AG10803 (cell line): ENCODE results near the gene ZC3HAV1.
"Not testable (repeated sequence)": the region's sequence is repeated elsewhere in the genome, so short reads cannot be mapped to it uniquely, and the experiment has no call there.

ENCODE experiments used
- DNase-seq: peaks from one replicate; pipeline ENCODE4 v3.0.0; 2010; ENCODE audit warnings: low read depth
- H3K4me3 ChIP-seq: 2 replicates; pipeline ENCODE4 v1.5.1; 2011; ENCODE audit warnings: mild to moderate bottlenecking, low read length, control low read depth
- TF ChIP-seq, protein P1 (sequence below): conservative IDR thresholded peaks from 2 replicates; pipeline ENCODE4 v1.5.1; 2011; ENCODE audit warnings: mild to moderate bottlenecking, low read length, control low read depth, inconsistent platforms

ZC3HAV1 gene

GRCh38 chr7:139065323-139065722, 44.2 kb downstream of the ZC3HAV1 start:
- TF ChIP-seq, protein P1, sequence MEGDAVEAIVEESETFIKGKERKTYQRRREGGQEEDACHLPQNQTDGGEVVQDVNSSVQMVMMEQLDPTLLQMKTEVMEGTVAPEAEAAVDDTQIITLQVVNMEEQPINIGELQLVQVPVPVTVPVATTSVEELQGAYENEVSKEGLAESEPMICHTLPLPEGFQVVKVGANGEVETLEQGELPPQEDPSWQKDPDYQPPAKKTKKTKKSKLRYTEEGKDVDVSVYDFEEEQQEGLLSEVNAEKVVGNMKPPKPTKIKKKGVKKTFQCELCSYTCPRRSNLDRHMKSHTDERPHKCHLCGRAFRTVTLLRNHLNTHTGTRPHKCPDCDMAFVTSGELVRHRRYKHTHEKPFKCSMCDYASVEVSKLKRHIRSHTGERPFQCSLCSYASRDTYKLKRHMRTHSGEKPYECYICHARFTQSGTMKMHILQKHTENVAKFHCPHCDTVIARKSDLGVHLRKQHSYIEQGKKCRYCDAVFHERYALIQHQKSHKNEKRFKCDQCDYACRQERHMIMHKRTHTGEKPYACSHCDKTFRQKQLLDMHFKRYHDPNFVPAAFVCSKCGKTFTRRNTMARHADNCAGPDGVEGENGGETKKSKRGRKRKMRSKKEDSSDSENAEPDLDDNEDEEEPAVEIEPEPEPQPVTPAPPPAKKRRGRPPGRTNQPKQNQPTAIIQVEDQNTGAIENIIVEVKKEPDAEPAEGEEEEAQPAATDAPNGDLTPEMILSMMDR, result no peak
- no peak for DNase-seq
- no peak overlapping the region for H3K4me3 ChIP-seq

GRCh38 chr7:139061416-139061815, 48.1 kb downstream of the ZC3HAV1 start:
- TF ChIP-seq, protein P1, result no peak
- no peak overlapping the region for H3K4me3 ChIP-seq
- DNase-seq, result no peak

DNA sequence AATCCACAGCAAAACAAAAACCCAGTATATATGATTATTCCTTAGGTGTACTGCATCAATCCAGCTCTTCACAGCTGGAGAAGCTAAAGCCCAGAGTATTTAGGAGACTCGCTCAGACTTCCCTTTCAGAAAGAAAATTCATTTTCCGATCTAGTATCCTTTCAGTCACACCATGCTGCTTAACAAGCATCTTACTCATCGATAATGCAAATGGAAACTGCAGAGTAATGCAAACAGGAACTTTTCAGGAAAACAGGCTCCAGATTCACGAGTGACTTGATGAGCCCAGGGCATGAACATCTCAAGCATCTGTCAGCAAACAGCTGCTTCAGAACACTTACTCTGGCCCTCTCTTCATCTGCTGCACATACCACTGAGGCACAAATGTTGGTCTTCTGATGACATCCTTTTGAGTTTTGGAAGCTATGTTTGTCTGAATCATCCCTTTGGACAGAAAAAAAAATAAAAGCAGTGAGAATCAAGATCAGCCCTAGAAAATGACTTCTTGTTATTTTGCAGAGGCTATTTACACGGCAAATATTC, 48.8 kb downstream of the ZC3HAV1 start:
- no peak overlapping the region for H3K4me3 ChIP-seq
- DNase-seq, result peak; percentile 57
- TF ChIP-seq, protein P1, result no peak

DNA sequence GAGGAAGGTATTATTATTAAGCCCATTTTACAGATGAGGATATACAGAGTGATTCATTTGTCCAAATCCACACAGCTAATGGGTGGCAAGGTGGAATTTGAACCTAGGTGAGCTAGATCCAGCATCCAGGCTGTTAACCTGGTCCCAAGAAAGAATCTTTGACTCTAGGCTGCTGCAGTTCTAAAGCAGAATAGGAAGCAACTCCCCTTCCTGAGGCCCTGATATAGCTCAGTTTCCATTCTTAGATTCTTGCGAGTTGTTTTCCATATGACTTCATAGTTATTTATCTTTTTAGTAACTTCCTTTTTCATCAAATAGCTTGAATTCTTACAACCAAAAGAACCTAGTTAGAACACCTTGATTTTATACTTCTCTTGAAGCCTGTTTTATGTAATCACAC, 49.6 kb downstream of the ZC3HAV1 start:
- no peak overlapping the region for H3K4me3 ChIP-seq
- TF ChIP-seq, protein P1, result no peak
- DNase-seq, result no peak

DNA sequence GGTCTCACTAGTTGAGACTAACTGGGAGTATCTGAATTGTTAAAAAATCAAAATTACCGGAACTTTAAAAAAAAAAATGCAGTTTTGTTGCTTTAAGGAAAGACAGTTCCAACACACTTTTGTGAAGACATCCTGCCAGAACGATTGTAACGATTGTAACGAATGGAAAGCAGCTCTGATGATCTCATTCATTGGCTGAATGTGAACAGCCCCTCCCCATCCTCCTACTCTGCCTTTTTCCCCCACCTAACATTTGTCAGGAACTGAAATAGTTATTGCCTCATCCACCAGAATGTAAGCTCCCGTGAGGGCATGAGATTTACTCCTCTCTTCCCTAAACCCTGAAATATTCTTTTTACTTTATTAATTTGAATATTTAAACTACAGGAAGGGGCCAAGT, 50.6 kb downstream of the ZC3HAV1 start:
- TF ChIP-seq, protein P1, result no peak
- DNase-seq, result peak; percentile 61
- no peak overlapping the region for H3K4me3 ChIP-seq

- DNase-seq, result no peak
- TF ChIP-seq, protein P1, result no peak
- H3K4me3 ChIP-seq, result no peak overlapping the region
Measured at GRCh38 chr7:139055674-139056073, 53.8 kb downstream of the ZC3HAV1 start.

DNA sequence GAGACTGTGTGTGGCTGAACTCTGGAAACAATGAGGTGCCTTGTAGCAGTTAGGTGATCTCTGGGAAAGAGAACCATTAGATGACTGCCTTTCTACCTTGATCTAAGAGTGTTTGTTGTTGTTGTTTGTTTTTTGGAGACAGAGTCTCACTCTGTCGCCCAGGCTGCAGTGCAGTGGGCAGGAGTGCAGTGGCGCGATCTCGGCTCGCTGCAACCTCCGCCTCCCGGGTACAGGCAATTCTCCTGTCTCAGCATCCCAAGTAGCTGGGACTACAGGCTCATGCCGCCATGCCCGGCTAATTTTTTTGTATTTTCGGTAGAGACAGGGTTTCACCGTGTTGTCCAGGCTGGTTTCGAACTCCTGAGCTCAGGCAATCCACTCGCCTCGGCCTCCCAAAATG, 54.9 kb downstream of the ZC3HAV1 start:
- not testable (repeated sequence) for H3K4me3 ChIP-seq, DNase-seq

DNA sequence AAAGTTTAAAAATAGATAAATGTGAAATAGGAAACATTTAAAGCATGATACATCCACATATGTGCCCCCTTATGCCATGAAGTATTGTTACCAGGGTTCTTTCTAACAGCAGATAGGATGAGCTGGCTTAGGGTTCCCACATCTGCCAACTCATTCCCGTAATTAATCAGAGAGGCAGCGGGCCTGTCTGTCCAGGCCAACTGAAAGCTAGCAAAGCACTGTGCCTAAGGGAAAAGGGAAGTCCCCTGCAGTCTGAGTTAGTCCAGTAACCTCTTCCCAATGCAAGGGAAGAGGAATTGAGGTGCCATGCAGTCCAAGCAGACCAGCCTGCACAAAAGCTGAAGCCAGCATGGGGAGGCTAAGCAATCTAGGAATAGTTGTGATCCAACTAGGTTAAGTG, 55.4 kb downstream of the ZC3HAV1 start:
- TF ChIP-seq, protein P1, result no peak
- H3K4me3 ChIP-seq, result no peak overlapping the region
- DNase-seq, result no peak
